HG03066 (cell line): ENCODE measurements around the gene MUSK.
"Not testable (repeated sequence)": the region's sequence is repeated elsewhere in the genome, so short reads cannot be mapped to it uniquely, and the experiment has no call there.

ENCODE experiments used
- ATAC-seq: cut with Tn5 transposase; IDR thresholded peaks from one replicate; pipeline ENCODE4 v1.9.1; 2021; ENCODE audit warnings: low read depth; ENCODE audit not compliant: unreplicated experiment

Gene MUSK

DNA sequence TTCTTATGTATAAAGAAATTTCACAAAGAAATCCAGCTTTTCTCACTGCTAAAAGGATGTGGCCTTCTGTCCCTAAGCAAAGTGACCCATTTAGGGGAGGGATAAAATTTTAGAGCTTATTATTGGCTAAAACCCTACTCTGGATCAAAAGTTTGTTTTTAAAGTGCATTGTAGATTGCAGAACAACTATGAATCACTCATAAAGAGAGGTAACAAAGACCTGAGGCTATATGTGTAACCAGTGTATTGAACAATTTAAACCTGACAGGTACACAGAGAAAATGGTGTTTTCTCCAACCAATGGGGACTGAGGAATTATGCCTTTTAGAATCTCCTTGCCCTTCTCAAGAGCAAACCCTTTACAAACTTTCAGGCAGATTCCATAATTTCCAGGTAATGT, 86.6 kb downstream of the MUSK start:
- no peak for ATAC-seq

DNA sequence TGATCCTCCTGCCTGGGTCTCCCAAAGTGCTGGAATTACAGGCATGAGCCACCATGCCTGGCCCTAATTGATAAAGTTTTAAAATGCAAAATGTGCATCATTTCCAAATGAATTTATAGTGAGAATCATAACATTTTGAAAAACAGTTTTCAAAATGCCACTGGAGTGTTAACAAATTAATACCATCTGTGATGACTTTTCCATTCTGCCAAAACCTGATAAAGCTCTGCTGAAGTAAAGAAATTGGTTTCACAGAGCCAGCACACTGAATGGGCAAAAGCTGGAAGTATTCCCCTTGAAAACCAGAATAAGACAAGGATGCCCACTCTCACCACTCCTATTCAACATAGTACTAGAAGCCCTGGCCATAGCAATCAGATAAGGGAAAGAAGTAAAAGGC, 89.6 kb downstream of the MUSK start:
- ATAC-seq, result no peak

DNA sequence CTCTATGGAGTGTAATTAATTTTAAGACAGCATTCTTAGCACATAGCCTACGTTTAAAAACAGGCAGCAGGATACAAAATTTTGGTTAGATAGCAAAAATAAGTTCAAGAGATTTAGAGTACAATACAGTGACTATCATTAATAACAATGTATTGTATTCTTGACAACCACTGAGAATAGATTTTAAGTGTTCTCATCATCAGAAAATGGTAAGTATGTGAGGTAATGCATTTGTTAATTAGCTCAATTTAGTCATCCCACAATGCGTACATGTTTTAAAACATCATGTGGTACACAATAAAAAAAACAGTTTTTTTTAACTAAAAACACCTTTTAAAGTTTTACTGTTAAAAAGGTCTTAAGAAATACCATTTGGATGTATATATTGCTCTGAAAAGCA, 94.2 kb downstream of the MUSK start:
- no peak for ATAC-seq

DNA sequence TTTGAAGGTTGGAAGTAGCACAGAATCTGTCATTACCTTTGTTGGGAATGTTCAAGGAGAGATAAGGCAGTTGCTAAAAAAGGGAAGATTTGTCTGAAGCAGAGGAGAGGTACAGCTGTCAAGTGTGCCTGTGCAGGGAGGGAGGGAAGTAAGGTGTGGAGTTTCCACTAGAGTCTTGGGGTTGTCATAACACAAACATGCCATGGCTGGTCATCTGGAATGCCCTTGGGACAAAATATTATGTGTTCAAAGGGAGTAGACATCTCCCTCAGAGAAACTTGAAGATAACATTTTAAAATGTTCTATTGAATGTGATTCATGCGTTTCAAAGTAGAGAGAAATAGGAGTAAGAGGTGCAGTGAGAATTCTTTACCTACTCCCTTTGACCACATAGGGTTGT, 95.0 kb downstream of the MUSK start:
- ATAC-seq, result no peak

DNA sequence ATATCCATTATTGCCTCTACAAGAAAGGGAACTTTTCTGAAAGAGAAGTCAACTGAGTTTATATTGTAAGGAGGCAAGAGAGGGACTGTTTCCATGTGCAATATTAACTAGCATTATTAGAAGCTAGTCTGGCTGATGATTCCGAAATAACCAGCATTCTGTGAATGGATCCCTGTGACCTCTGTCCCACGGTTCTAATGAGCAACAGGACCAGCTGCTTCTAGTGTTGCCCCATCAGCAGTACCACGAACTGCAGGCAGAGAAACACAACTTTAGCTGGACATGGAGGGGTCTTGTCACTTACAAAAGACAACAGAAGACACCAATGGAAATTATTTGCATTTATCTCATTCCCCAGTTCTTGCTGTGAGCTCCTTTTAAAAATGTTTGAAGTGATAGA, 95.4 kb downstream of the MUSK start:
- ATAC-seq, result no peak

DNA sequence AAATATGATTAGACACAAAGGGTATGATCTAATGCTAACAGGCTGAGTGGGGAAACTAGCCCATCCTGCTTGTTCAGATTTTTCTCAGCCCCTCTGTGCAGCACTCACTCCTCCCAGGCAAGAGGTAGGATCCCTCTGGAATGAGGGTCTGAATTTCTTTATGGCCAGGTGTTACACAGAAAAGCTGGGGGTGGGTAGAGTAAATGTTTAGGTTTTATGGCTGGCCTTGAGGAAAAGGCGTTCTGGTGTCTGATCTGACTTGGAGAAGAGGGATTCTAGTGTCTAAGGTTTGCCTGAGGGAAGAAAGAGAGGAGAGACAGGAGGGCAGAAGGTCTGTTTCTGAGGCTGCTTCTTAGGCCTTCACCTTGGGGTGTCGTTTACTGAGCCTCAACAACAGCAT, 97.3 kb downstream of the MUSK start:
- no peak for ATAC-seq

DNA sequence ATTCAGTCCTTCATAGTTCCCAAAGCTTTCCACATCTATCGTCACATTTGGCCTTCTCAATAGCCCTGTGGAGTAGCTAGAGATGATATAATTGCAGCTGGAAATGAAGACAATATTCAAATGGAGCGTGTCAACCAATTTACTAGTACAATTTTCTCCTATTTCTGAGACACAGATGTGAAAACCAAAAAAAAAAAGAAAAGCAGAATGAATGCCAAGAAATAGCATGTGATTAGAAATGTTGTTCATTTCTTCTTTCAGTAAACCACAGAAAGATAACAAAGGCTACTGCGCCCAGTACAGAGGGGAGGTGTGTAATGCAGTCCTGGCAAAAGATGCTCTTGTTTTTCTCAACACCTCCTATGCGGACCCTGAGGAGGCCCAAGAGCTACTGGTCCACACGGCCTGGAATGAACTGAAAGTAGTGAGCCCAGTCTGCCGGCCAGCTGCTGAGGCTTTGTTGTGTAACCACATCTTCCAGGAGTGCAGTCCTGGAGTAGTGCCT, 99.0 kb downstream of the MUSK start:
- no peak for ATAC-seq

DNA sequence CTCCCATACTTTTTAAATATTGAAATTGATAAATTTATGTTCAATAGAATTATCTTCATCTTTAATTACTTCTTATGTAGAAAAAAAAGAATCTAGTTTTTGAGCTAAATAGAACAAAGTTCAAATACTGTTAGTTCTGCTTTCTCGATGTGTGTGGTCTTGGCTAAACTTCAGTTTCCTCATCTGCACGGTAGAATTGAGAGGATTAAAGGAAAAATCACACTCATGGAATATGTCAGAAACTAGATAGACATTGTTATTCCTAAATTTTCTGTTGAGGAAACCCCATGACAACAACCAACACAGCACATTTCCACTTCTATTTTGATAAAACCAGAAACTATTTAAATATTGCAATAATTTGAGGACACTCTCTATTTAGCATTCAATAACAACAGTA, 100.3 kb downstream of the MUSK start:
- ATAC-seq, result no peak

DNA sequence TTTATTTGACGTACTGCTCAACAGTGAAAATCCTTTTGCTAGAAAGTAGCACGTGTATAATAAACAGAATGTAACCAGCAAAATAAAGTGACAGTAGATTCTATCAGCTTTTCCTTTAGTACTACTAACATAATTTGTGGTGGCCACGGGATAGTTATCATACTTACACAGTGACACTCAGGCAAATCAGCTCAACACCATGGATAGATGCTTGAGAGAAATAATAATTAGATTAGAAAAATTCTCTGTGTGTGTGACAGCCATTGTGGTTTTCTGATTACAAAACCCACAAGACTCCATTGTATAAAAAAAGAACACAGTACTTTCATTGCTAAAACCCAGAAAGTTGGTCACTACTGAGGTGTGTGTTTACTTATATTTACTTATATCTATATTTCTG, 101.1 kb downstream of the MUSK start:
- ATAC-seq, result no peak

DNA sequence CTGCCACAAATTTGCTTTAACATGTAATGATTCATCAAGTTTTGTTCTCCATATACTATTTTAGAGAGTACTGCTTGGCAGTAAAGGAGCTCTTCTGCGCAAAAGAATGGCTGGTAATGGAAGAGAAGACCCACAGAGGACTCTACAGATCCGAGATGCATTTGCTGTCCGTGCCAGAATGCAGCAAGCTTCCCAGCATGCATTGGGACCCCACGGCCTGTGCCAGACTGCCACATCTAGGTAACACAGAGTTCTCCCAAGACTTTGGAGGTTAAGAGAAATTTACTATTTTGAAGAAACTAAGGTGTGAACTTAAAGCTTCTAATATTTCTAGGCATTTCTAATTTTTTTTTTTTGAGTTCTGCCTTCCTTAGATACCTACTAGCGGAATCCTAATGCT, 107.1 kb downstream of the MUSK start:
- ATAC-seq, result no peak

DNA sequence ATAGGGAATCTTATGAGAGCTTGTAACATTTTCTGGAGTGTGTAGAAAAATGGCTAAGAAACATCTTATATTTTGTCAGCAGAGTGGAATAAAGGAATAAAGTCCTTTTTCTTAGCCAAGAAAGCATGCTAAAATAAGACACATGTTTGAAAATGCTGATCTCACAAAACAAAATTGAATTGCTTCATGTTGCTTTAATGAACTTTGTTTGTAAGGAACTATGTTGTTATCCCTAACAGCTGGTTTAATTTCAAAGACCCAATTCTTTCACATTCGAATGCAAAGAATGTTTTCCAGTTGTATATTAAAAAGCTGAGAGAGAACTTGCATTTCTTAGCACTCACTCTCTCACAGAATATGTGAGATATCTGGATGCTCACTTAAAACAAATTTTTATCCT, 107.6 kb downstream of the MUSK start:
- no peak for ATAC-seq

DNA sequence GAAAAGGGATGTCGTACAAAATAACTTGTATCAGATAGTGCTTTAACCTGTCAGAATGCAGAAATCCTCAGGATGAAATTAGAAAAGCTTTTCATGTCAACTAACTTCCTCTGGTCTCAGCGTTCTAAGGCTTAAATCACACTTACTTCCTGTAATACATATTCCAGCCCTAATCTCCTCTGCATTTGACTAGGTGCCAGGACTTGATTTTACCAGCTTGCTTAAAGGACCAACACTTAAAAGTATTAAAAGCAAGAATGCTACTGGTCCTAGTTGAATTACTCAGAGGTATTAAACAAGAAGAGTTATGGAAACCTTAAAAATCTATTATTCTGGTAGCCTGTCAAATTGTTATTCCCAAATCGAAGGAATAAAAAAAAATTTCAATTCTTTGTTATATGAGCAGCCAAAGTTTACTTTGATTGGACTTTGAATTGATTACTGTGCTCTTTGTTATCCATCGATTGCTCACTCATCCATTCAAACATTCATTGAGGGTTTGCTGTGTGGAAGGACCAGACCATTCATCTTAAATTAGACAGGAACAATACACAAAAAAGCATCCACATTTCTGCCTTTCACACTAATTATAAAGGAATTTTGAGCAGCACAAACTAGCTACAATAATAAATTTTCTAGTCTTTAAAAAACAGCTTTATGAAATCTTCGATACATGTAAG, 108.7 kb downstream of the MUSK start:
- ATAC-seq, result no peak

DNA sequence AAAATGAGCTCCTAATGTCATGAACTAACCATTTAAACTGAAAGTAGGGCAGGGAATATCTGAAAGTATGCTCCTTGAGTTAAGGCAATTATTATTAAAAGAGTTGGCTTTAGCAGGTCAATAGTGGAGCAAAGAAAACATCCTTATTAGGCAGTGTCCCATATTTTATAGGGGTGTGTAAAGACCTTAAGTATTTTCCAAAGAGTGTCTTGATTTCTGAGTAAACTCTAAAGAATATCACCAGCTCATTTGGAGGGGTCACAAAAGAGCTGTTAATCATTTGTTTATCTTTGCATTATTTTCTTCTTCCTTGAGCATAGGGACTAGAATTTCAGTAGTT, 109.3 kb downstream of the MUSK start:
- no peak for ATAC-seq

DNA sequence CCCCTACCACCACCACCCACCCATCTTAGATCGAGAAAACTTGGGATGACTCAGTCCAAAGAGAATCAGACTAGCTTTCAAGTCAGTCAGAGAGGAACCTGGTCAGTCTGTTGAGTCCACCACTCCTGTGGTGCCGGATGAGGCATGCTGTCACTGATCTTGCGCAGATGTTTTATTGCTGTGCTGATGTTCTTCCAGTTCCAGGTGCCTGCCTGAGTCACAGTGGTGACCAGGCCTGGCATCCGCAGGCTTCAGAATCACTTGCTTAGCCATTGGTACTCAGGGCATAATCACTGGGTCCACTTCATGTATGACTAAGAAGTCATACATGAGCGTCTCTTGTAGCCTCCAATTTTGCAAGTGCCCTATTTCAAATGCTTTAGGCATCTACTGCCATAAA, 114.1 kb downstream of the MUSK start:
- ATAC-seq, result no peak

DNA sequence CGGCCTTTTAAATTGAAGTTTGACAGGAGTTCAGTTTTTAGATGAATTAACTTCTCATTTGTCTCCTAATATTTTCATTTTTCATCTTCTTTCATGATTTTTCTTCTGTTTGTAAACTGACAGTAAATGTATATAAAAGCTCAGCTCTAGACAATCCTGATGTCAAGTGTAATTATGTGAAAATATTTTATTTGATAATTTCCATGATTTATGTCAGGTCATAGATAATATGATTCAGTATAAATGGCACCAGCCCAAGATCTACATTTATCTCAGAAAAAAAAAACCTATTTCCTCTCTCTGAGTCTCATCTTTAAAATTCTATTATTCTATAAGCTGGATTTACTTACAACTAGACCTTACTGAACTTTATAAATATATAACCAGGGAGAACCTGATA, 115.7 kb downstream of the MUSK start:
- no peak for ATAC-seq

DNA sequence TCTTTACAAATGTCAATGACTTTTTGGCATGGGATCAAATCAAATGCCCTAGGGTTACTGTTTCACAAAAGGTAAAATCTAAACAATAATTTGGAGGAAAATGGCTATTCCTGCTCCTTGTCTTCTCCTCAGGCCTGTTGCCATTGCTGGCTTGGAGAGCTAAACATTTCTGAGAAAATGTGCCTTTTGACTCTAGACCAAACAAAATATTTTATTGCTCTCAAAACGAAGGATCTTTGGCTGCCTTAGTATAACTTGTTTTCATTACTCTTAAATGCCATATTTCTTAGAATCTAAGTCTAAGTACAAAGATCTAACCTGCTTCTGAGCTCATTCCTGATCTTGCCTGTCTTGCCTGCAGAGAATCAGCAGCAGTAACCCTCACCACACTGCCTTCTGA, 116.6 kb downstream of the MUSK start:
- no peak for ATAC-seq

DNA sequence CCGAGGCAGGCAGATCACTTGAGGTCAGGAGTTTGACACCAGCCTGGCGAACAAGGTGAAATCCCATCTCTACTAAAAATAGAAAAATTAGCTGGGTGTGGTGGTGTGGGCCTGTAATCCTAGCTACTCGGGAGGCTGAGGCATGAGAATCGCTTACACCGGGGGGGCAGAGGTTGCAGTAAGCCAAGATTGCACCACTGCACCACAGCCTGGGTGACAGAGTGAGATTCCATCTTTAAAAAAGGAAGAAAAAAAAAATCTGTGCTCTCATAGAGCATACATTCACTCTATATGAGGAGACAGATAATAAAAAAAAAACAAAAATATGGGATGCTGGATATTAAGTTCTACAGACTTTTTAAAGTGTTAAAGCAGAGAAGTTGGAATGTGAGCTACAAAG, 119.8 kb downstream of the MUSK start:
- not testable (repeated sequence) for ATAC-seq

DNA sequence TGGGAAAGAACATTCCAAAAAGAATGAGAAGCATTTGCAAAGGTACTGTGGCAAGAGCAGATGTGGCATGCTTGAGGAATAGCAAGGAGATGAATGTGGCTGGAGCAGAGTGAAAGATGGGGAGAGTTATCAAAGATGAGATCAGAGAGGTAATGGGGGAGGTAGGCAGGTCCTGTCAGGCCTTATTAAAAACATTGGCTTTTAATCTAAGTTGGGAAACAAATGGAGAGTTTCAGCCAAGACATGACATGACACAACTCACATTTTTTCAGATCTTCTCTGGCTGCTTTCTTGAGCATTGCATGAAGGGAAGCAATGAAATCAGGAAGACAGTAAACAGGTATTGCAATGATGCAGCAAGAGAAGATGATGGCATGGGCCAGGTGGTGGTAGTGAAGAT, 120.3 kb downstream of the MUSK start:
- no peak for ATAC-seq

DNA sequence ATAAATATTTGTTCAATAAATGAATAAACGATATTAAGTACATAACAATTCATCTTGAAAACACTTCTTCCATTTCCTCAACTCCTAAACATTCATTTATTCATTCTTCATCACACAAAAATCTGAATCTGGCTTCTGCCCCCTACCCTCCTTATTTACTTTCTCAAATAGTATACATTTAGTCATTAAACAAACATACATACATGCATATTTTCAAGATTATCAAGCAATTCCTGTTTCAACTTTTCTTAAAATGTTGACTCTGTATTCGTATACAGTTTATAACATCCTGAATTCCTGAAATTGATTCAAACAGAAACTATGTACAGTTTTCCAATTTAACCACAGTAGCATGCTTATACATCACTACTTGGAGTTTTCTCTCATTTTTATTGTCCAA, 129.0 kb downstream of the MUSK start:
- ATAC-seq, result no peak

DNA sequence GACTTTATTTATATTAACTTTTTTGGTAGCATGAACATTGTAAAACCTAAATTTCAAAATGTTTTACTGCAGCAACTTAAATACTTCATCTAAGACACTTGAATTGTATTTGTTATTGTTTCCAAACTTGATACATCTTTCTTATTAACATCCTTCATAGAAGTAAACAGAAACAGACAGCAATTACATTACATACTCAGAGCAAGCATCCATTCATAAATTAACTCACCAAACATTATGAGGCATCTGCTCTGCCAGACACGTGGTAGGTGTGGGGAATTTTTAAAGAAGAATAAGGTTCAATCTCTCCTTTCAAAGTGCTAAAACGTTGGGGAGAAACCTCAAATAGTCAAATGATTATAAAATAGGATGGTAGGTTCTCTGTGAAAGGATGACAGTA, 130.8 kb downstream of the MUSK start:
- ATAC-seq, result no peak

DNA sequence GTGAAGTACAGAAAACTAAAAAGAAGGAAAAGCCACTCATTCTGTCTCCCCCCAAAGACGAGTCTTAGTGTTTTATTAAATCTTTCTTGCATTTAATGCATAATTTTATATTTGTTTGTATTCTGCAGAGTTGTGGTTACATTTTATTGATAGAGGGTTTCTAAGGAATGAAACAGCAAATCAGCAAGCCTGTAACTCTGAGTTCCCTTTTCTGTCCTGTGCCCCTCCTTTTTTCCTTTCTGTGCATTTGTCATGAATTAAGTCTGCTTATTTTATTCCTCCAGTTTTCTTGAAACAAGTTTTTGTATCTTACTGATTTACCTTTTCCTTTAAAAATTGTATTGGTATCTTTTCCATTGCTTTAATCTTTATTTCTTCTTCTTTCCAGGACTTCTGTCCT, 132.8 kb downstream of the MUSK start:
- ATAC-seq, result no peak

DNA sequence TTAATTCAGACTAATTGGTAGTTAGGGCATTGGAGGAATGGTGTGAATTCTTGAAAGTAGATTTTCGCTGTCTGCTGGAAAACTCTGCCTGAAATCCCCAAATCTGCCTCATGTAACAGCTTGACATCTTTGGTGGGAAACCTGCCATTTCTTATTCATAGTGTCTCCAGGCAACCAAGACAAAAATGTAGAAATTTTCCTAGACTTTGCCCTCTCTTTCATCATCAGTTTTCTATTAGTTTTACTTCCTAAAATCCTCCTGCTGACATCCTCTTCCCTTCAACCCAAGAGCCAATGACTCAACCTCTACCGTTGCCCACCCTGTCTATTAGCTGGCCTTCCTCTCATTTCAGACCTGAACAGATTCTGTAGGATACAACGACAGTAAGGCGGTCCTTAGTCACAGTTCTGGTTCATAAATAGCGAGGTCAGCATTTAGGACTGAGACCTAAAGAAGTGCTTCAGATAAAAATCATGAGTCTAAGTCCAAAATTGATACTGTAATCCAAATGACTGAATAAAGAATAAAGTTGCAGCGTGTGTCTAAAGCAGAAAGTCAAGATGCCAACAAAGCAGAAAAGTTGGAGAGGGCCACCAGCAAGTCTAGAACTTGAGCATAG, 133.9 kb downstream of the MUSK start:
- no peak for ATAC-seq
